Activated naive CD4-positive, alpha-beta T cell treated with anti-CD3 and anti-CD28 coated beads, Interleukin-2, amount 10 ng/mL, durations not matched to agents 7 days and 5 days (primary cell): ENCODE results near the gene AAK1.

Experiments
- CTCF ChIA-PET: fragments of 350-600 bp; sonication (Branson Sonifier 250); formaldehyde crosslinking; loops from one replicate; lab custom pipeline; 2021; ENCODE audit warnings: antibody characterized with exemption; lab: Charles Lee
- DNase-seq: peaks from one replicate; pipeline ENCODE4 v3.0.0-alpha.2; 2020
- H3K27ac Mint-ChIP-seq: one replicate; pipeline ENCODE4 v1.8.0; 2021; ENCODE audit warnings: mild to moderate bottlenecking, moderate library complexity, mixed read lengths
- H3K27me3 Mint-ChIP-seq: one replicate; pipeline ENCODE4 v1.8.0; 2021; ENCODE audit warnings: mild to moderate bottlenecking, mixed read lengths
- H3K36me3 Mint-ChIP-seq: one replicate; pipeline ENCODE4 v1.8.0; 2021; ENCODE audit warnings: mixed read lengths
- H3K4me1 Mint-ChIP-seq: one replicate; pipeline ENCODE4 v1.8.0; 2021; ENCODE audit warnings: mixed read lengths
- H3K4me3 Mint-ChIP-seq: one replicate; pipeline ENCODE4 v1.8.0; 2021; ENCODE audit warnings: mild to moderate bottlenecking, moderate library complexity, mixed read lengths
- H3K9me3 Mint-ChIP-seq: one replicate; pipeline ENCODE4 v1.8.0; 2021; ENCODE audit warnings: mixed read lengths

Gene AAK1

GRCh38 chr2:69539549-69539908 lies 104.0 kb downstream of the AAK1 start:
- Mint-ChIP-seq H3K9me3 (no peaks in the 10 kb centered on the region), H3K36me3 (peaks cover 78% of the 10 kb centered on the region), H3K4me3 (no peak overlapping the region), H3K4me1 (peaks cover 12% of the 10 kb centered on the region), H3K27ac (no peak overlapping the region), H3K27me3 (no peaks in the 10 kb centered on the region)
- no peak for DNase-seq
- CTCF ChIA-PET: interaction anchor here (0.9 kb wide), 1 partner anchor 22 kb away, joined by 3 read pairs; no protein-coding TSS in a partner anchor

- Mint-ChIP-seq H3K4me3 (no peak overlapping the region), H3K4me1 (peaks cover 12% of the 10 kb centered on the region), H3K27me3 (no peaks in the 10 kb centered on the region), H3K9me3 (no peaks in the 10 kb centered on the region), H3K27ac (no peak overlapping the region), H3K36me3 (peaks cover 78% of the 10 kb centered on the region)
- no peak for DNase-seq
- CTCF ChIA-PET: no interaction called here
Observed at GRCh38 chr2:69538872-69539548, 104.5 kb downstream of the AAK1 start.

- no peaks in the 10 kb centered on the region for H3K27me3 Mint-ChIP-seq
- CTCF ChIA-PET: no interaction called here
- no peak for DNase-seq
- no peak overlapping the region for H3K4me3 Mint-ChIP-seq
- H3K27ac Mint-ChIP-seq: no peak overlapping the region
- no peaks in the 10 kb centered on the region for H3K9me3 Mint-ChIP-seq
- peaks cover 79% of the 10 kb centered on the region for H3K36me3 Mint-ChIP-seq
- peaks cover 12% of the 10 kb centered on the region for H3K4me1 Mint-ChIP-seq
Observed at GRCh38 chr2:69538249-69538648, 105.3 kb downstream of the AAK1 start.

- no peak overlapping the region for H3K4me3 Mint-ChIP-seq
- CTCF ChIA-PET: no interaction called here
Observed at GRCh38 chr2:69535817-69536241, 107.7 kb downstream of the AAK1 start.

GRCh38 chr2:69531186-69531585 lies 112.4 kb downstream of the AAK1 start:
- CTCF ChIA-PET: no interaction called here
- DNase-seq: no peak
- Mint-ChIP-seq H3K4me1 (peaks cover 10% of the 10 kb centered on the region), H3K27ac (no peak overlapping the region), H3K36me3 (peaks cover 78% of the 10 kb centered on the region), H3K27me3 (no peaks in the 10 kb centered on the region), H3K9me3 (no peaks in the 10 kb centered on the region), H3K4me3 (no peak overlapping the region)

More at GRCh38 chr2:69535817-69536241, 107.7 kb downstream of the AAK1 start:
- DNase-seq: no peak
- H3K4me1 Mint-ChIP-seq: peaks cover 12% of the 10 kb centered on the region
- no peak overlapping the region for H3K27ac Mint-ChIP-seq
- H3K9me3 Mint-ChIP-seq: no peaks in the 10 kb centered on the region
- H3K36me3 Mint-ChIP-seq: peaks cover 86% of the 10 kb centered on the region
- H3K27me3 Mint-ChIP-seq: no peaks in the 10 kb centered on the region

GRCh38 chr2:69529480-69529879 lies 114.1 kb downstream of the AAK1 start:
- no peaks in the 10 kb centered on the region for H3K9me3 Mint-ChIP-seq
- DNase-seq: no peak
- H3K36me3 Mint-ChIP-seq: peaks cover 76% of the 10 kb centered on the region
- H3K27me3 Mint-ChIP-seq: no peaks in the 10 kb centered on the region
- no peaks in the 10 kb centered on the region for H3K4me1 Mint-ChIP-seq
- CTCF ChIA-PET: no interaction called here
- H3K27ac Mint-ChIP-seq: no peak overlapping the region
- no peak overlapping the region for H3K4me3 Mint-ChIP-seq

GRCh38 chr2:69525261-69525660 lies 118.3 kb downstream of the AAK1 start:
- Mint-ChIP-seq H3K9me3 (no peaks in the 10 kb centered on the region), H3K36me3 (peaks cover 69% of the 10 kb centered on the region), H3K4me3 (no peak overlapping the region), H3K4me1 (no peaks in the 10 kb centered on the region), H3K27ac (peak overlapping the region; percentile 24), H3K27me3 (no peaks in the 10 kb centered on the region)
- CTCF ChIA-PET: interaction anchor here (0.6 to 1.5 kb wide), 3 partner anchors 40 to 189 kb away, joined by 3 to 5 read pairs (median 3); no protein-coding TSS in a partner anchor
- no peak for DNase-seq

- no peaks in the 10 kb centered on the region for H3K27me3 Mint-ChIP-seq
- H3K27ac Mint-ChIP-seq: peak overlapping the region; percentile 24
- H3K9me3 Mint-ChIP-seq: no peaks in the 10 kb centered on the region
- H3K4me3 Mint-ChIP-seq: no peak overlapping the region
- peaks cover 66% of the 10 kb centered on the region for H3K36me3 Mint-ChIP-seq
- CTCF ChIA-PET: interaction anchor here (0.6 to 1.5 kb wide), 4 partner anchors 40 to 190 kb away, joined by 3 to 5 read pairs (median 4); no protein-coding TSS in a partner anchor
- DNase-seq: no peak
- no peaks in the 10 kb centered on the region for H3K4me1 Mint-ChIP-seq
Observed at GRCh38 chr2:69524799-69525198, 118.7 kb downstream of the AAK1 start.

GRCh38 chr2:69521747-69522146 lies 121.8 kb downstream of the AAK1 start:
- CTCF ChIA-PET: no interaction called here
- Mint-ChIP-seq H3K4me3 (no peak overlapping the region), H3K27me3 (no peaks in the 10 kb centered on the region), H3K27ac (no peak overlapping the region), H3K4me1 (no peaks in the 10 kb centered on the region), H3K9me3 (no peaks in the 10 kb centered on the region), H3K36me3 (peaks cover 71% of the 10 kb centered on the region)
- DNase-seq: no peak

- no peak for DNase-seq
- H3K27ac Mint-ChIP-seq: peak overlapping the region; percentile 39
- CTCF ChIA-PET: no interaction called here
- no peaks in the 10 kb centered on the region for H3K27me3 Mint-ChIP-seq
- H3K4me3 Mint-ChIP-seq: no peak overlapping the region
- H3K9me3 Mint-ChIP-seq: no peaks in the 10 kb centered on the region
- H3K36me3 Mint-ChIP-seq: peaks cover 72% of the 10 kb centered on the region
- H3K4me1 Mint-ChIP-seq: no peaks in the 10 kb centered on the region
Observed at GRCh38 chr2:69518841-69519240, 124.7 kb downstream of the AAK1 start.

- H3K36me3 Mint-ChIP-seq: peaks cover 76% of the 10 kb centered on the region
- CTCF ChIA-PET: interaction anchor here (0.5 kb wide), 1 partner anchor 20 kb away, joined by 4 read pairs; no protein-coding TSS in a partner anchor
- no peaks in the 10 kb centered on the region for H3K9me3 Mint-ChIP-seq
- no peaks in the 10 kb centered on the region for H3K27me3 Mint-ChIP-seq
- H3K4me3 Mint-ChIP-seq: no peak overlapping the region
- no peak overlapping the region for H3K27ac Mint-ChIP-seq
- H3K4me1 Mint-ChIP-seq: no peaks in the 10 kb centered on the region
- DNase-seq: no peak
Observed at GRCh38 chr2:69517410-69517809, 126.1 kb downstream of the AAK1 start.

GRCh38 chr2:69514819-69515218 lies 128.7 kb downstream of the AAK1 start:
- CTCF ChIA-PET: no interaction called here
- H3K4me3 Mint-ChIP-seq: no peak overlapping the region
- peaks cover 84% of the 10 kb centered on the region for H3K36me3 Mint-ChIP-seq

GRCh38 chr2:69514406-69514805 lies 129.1 kb downstream of the AAK1 start:
- CTCF ChIA-PET: no interaction called here
- DNase-seq: no peak
- Mint-ChIP-seq H3K27ac (no peak overlapping the region), H3K9me3 (peaks cover 3% of the 10 kb centered on the region), H3K4me3 (no peak overlapping the region), H3K4me1 (no peaks in the 10 kb centered on the region), H3K36me3 (peaks cover 85% of the 10 kb centered on the region), H3K27me3 (no peaks in the 10 kb centered on the region)

More at GRCh38 chr2:69514819-69515218, 128.7 kb downstream of the AAK1 start:
- Mint-ChIP-seq H3K27me3 (no peaks in the 10 kb centered on the region), H3K9me3 (peaks cover 3% of the 10 kb centered on the region), H3K27ac (no peak overlapping the region), H3K4me1 (no peaks in the 10 kb centered on the region)
- DNase-seq: no peak

GRCh38 chr2:69512446-69512845 lies 131.1 kb downstream of the AAK1 start:
- DNase-seq: no peak
- CTCF ChIA-PET: interaction anchor here (0.6 kb wide), 1 partner anchor 45 kb away, joined by 4 read pairs; no protein-coding TSS in a partner anchor
- Mint-ChIP-seq H3K27me3 (no peaks in the 10 kb centered on the region), H3K9me3 (peaks cover 3% of the 10 kb centered on the region), H3K4me3 (no peak overlapping the region), H3K36me3 (peaks cover 92% of the 10 kb centered on the region), H3K27ac (peak overlapping the region; percentile 25), H3K4me1 (peaks cover 3% of the 10 kb centered on the region)

GRCh38 chr2:69510204-69510603 lies 133.3 kb downstream of the AAK1 start:
- H3K4me1 Mint-ChIP-seq: peaks cover 3% of the 10 kb centered on the region
- H3K4me3 Mint-ChIP-seq: no peak overlapping the region
- H3K27ac Mint-ChIP-seq: peak overlapping the region; percentile 8
- H3K27me3 Mint-ChIP-seq: no peaks in the 10 kb centered on the region
- peaks cover 89% of the 10 kb centered on the region for H3K36me3 Mint-ChIP-seq
- no peak for DNase-seq
- CTCF ChIA-PET: no interaction called here
- peaks cover 3% of the 10 kb centered on the region for H3K9me3 Mint-ChIP-seq
